IMR-90 (cell line): ENCODE measurements around the gene NCKAP5.

Experiments used
- CEBPB ChIP-seq: IDR thresholded peaks from 2 replicates; pipeline ENCODE4 v1.6.1; 2012; ENCODE audit warnings: low read depth, low read length, improper control_type of control experiment
- FOS ChIP-seq: fragments of 150-350 bp; IDR thresholded peaks from 2 replicates; pipeline ENCODE4 v1.6.1; 2016; ENCODE audit warnings: low read depth, low read length
- MAZ ChIP-seq: IDR thresholded peaks from 2 replicates; pipeline ENCODE4 v1.6.1; 2012; ENCODE audit warnings: low read depth, mild to moderate bottlenecking, low read length, improper control_type of control experiment, moderate library complexity, borderline replicate concordance
- NFE2L2 ChIP-seq: fragments of 150-350 bp; IDR thresholded peaks from 2 replicates; pipeline ENCODE4 v1.6.1; 2016; ENCODE audit warnings: low read depth, mild to moderate bottlenecking, low read length
- POLR2A ChIP-seq: IDR thresholded peaks from 2 replicates; pipeline ENCODE4 v1.6.1; 2012; ENCODE audit warnings: mild to moderate bottlenecking, low read depth, low read length
- RAD21 ChIP-seq: IDR thresholded peaks from 2 replicates; pipeline ENCODE4 v1.6.1; 2012; ENCODE audit warnings: low read length, improper control_type of control experiment
- RFX5 ChIP-seq: IDR thresholded peaks from 2 replicates; pipeline ENCODE4 v1.8.0; 2012; ENCODE audit warnings: low read depth, mild to moderate bottlenecking, low read length, moderate library complexity
- SMC3 ChIP-seq: fragments of 150-350 bp; IDR thresholded peaks from 2 replicates; pipeline ENCODE4 v1.6.1; 2016; ENCODE audit warnings: low read depth, mild to moderate bottlenecking, antibody characterized with exemption, low read length, moderate library complexity
- TF ChIP-seq, protein P1 (sequence below): conservative IDR thresholded peaks from 2 replicates; pipeline ENCODE4 v1.5.1; 2012; ENCODE audit warnings: mild to moderate bottlenecking, low read depth, low read length, improper control_type of control experiment
- TF ChIP-seq, protein P2 (sequence below): fragments of 150-350 bp; IDR thresholded peaks from 2 replicates; pipeline ENCODE4 v1.6.1; 2017; ENCODE audit warnings: mild to moderate bottlenecking, antibody characterized with exemption, low read length, low read depth

GRCh38 chr2:132627536-132627935, 940.7 kb downstream of the NCKAP5 start:
- TF ChIP-seq, protein P1, sequence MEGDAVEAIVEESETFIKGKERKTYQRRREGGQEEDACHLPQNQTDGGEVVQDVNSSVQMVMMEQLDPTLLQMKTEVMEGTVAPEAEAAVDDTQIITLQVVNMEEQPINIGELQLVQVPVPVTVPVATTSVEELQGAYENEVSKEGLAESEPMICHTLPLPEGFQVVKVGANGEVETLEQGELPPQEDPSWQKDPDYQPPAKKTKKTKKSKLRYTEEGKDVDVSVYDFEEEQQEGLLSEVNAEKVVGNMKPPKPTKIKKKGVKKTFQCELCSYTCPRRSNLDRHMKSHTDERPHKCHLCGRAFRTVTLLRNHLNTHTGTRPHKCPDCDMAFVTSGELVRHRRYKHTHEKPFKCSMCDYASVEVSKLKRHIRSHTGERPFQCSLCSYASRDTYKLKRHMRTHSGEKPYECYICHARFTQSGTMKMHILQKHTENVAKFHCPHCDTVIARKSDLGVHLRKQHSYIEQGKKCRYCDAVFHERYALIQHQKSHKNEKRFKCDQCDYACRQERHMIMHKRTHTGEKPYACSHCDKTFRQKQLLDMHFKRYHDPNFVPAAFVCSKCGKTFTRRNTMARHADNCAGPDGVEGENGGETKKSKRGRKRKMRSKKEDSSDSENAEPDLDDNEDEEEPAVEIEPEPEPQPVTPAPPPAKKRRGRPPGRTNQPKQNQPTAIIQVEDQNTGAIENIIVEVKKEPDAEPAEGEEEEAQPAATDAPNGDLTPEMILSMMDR, result no peak
- TF ChIP-seq FOS (no peak), POLR2A (no peak), CEBPB (no peak), RFX5 (no peak), NFE2L2 (no peak), RAD21 (no peak), SMC3 (no peak), MAZ (no peak)
- TF ChIP-seq, protein P2, sequence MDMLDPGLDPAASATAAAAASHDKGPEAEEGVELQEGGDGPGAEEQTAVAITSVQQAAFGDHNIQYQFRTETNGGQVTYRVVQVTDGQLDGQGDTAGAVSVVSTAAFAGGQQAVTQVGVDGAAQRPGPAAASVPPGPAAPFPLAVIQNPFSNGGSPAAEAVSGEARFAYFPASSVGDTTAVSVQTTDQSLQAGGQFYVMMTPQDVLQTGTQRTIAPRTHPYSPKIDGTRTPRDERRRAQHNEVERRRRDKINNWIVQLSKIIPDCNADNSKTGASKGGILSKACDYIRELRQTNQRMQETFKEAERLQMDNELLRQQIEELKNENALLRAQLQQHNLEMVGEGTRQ, result no peak
